Measurements from ENCODE around the gene LNP1.
"Not testable (repeated sequence)": the region's sequence is repeated elsewhere in the genome, so short reads cannot be mapped to it uniquely, and the experiment has no call there.

LNP1 gene

DNA sequence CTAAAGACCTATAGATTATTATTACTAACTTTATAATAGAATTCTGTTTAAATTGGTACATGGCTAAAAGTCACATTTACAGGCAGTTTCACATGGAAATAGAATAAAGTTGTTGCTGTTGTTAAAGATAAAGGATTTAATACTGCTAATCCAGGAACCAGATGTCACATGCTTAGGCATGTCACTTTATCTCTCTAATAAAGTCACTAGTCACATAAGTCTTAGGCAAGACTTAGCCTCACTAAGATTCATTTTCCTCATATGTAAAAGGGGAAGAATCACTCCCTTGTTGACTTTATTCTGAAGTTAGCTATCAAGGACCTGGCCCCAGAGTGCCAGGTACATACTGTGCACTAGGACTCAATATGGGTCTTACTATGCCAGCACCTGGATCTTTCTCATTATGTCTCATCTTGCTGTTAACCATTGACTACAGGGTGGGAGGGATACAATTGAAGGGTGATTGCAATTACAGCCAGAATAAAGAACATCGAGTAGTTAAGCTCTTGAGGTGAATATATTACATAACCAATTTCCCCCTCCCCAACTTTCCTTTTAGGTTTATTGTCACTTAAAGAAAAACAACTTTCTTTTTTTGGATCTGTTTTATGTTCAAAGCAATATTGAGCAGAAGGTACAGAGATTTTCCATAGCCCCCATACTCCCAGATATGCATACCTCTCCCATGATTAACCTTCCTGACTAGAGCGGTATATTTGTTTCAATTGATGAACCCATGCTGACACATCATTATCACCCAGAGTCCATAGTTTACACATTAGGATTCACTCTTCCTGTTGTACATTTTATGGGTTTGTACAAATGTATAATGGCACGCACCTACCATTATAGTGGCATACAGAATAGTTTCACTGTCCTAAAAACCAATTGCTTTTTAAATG is 36.6 kb downstream of the LNP1 start:
- DNase-seq: no peak

GRCh38 chr3:100438623-100438974 is 37.3 kb downstream of the LNP1 start:
- no peak for DNase-seq

DNA sequence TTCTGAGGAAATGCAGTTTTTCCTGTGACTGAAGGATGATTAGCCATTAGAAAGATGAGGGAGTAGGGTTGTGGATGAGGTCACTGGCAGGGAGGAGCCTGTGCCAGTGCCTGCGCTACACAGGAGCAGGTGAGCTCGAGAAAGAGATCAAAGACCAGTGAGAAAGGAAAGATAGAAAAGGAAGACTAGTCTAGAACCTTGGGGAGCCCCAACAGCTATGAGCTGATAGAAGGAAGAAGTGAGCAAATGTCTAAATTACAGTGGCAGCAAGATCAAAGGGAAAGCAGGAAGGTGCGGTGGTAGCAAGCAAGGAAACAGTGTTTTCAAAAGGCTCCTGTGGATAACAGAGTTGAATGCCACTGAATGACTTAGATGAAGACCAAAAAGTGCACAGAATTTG is 39.6 kb downstream of the LNP1 start:
- DNase-seq: no peak

GRCh38 chr3:100443690-100444089 is 42.4 kb downstream of the LNP1 start:
- no peak for DNase-seq

DNA sequence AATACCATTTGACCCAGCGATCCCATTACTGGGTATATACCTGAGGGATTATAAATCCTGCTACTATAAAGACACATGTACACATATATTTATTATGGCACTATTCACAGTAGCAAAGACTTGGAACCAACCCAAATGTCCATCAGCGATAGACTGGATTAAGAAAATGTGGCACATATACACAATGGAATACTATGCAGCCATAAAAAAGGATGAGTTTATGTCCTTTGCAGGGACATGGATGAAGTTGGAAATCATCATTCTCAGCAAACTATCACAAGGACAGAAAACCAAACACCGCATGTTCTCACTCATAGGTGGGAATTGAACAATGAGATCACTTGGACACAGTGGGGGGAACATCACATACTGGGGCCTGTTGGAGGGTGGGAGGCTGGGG is 45.7 kb downstream of the LNP1 start:
- not testable (repeated sequence) for DNase-seq

DNA sequence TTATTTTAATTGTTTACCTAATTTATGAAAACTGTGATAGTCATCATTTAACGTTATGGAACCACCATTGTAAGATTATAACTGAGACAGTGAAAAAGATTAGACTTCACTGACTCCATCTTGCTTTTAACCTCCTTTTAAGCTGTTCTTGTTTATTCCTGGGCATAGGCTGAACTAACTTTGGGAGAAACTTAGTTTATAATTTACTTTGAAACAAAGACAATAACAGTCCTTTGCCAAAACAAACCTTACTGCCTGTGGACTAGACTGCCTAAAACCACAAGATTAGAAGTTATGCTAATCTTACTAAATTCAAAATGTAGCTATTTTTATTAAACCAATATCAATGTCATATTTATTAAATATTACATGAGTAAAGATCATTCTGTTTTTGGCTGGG is 46.7 kb downstream of the LNP1 start:
- no peak for DNase-seq

GRCh38 chr3:100449214-100449613 is 47.9 kb downstream of the LNP1 start:
- DNase-seq: no peak

- no peak for DNase-seq
Measured at GRCh38 chr3:100454677-100455076, 53.3 kb downstream of the LNP1 start.

GRCh38 chr3:100455841-100456550 is 54.7 kb downstream of the LNP1 start:
- DNase-seq: peak in 1 of 5 experiments; percentile 8

DNA sequence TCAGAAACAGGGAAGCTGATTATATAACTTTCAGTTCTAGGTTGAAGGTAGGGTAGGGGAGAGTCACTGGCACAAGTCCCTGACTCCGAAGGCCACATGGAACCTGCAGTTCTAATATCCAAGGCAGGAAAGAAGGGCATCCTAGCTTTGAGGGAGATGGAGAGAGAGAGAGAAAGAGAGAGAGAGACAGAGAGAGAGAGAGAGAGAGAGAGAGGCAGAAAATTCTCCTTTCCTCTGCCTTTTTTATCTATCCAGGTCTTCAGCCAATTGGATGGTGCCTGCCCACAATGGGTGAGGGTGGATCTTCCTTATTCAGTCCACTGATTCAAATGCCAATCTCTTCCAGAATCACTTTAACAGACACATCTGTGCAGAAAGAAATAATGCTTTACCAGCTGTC is 55.4 kb downstream of the LNP1 start:
- no peak for DNase-seq

GRCh38 chr3:100457811-100458210 is 56.5 kb downstream of the LNP1 start:
- no peak for DNase-seq

DNA sequence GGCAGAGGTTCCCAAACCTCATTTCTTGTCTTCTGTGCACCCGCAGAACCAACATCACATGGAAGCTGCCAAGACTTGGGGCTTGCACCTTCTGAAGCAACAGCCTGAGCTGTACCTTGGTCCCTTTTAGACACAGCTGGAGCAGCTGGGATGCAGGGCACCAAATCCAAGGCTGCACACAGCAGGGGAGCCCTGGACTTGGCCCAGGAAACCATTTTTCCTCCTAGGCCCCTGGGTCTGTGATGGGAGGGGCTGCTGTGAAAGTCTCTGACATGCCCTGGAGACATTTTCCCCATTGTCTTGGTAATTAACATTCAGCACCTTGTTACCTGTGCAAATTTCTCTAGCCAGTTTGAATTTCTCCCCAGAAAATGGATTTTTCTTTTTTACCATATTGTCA is 57.5 kb downstream of the LNP1 start:
- DNase-seq: no peak

- peak in 1 of 5 experiments; percentile 57 for DNase-seq
Measured at GRCh38 chr3:100463002-100463401, 61.7 kb downstream of the LNP1 start.

DNA sequence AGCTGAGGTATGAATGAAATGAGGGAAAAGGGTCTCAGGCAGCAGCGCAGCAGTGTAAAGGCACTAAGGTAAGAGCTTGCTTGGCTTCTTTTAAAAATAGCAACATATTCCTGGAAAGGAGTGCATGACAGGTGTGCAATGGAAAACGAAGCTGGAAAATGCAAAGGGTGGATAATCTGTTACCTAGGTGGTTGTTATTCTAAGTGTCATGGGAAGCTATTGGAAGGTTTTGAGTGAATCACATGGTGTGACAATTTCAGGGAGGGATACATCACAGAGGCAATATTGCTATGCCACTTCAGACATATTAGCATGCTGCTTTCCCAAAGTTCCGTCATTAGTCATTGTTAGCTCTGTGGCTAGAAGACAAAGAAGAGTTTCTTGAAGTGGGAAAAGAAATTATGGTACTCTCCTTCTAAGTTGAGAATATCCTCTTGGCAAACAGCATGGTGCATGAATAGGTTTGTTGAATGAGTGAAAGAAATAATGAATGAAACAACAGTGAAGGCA is 62.4 kb downstream of the LNP1 start:
- DNase-seq: no peak

DNA sequence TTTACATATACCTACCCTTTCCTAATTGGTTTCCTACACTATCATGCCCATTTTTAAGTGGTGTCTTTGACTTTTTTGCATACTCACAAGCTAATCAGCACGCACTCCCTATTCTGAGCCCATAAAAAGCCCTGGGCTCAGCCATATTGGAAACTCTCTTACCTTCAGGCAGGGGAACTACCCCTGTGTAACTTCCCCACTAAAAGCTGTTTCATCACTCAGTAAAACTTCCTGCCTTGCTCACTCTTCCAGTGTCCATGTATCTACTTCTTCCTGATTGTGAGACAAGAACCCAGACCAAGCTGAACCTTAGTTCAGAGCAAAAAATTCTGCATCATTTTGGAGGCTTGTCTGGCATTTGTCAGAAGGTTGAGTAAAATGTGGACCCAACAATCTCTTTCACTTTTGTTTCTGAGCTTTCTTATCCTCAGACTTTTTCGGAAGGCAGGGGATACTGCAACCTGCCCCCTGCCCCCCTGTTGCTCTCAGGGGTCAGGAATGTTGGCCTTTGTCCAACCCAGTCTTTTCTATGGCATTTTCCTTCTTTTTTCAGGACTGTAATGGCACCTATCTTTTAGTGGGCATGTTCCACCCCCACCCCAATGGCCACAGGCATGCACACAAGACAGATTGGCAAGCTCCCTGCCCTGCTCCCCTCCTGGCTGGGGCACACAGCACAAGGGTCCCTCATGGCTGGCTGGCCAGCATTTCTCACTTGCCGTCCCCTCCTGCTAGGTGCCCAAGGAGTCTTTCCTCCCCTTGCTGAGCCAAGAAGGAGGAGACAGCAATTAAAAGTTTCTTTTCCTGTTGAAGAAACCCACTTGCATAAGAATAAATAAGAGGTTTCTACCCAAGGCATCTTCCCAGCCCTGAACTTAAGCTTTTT is 64.8 kb downstream of the LNP1 start:
- peak in 1 of 5 experiments; percentile 31 for DNase-seq

DNA sequence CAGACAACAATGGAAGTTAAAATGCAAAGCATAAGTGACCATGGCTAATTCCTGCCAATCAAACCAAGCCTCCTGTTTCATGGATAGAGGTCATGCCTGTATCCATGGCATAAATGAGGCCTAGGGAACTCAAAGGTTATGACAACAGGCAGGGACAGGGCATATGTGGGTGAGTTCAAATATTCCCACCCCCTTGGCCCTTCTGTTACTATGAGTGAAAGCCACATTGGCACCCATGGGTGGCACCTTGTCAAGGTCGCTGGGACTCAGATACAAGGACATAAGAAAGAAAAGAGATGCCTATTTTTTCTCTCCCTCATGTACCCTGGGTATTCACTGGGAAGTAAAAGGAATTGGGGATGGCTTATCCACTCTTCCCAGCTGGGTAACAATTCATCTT is 65.8 kb downstream of the LNP1 start:
- DNase-seq: no peak

- DNase-seq: no peak
Measured at GRCh38 chr3:100468676-100469075, 67.3 kb downstream of the LNP1 start.

- DNase-seq: no peak
Measured at GRCh38 chr3:100470951-100471350, 69.6 kb downstream of the LNP1 start.

- DNase-seq: no peak
Measured at GRCh38 chr3:100471444-100471843, 70.1 kb downstream of the LNP1 start.

DNA sequence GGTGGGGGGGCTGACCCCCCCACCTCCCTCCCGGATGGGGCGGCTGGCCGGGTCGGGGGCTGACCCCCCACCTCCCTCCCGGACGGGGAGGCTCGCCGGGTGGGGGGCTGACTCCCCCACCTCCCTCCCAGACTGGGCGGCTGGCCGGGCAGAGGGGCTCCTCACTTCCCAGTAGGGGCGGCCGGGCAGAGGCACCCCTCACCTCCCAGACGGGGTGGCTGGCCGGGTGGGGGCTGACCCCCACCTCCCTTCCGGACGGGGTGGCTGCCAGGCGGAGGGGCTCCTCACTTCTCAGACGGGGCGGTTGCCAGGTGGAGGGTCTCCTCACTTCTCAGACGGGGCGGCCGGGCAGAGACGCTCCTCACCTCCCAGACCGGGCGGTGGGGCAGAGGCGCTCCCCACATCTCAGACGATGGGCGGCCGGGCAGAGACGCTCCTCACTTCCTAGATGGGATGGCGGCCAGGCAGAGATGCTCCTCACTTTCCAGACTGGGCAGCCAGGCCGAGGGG is 76.6 kb downstream of the LNP1 start:
- DNase-seq: not testable (repeated sequence)

- not testable (repeated sequence) for DNase-seq
Measured at GRCh38 chr3:100478521-100478920, 77.2 kb downstream of the LNP1 start.

DNA sequence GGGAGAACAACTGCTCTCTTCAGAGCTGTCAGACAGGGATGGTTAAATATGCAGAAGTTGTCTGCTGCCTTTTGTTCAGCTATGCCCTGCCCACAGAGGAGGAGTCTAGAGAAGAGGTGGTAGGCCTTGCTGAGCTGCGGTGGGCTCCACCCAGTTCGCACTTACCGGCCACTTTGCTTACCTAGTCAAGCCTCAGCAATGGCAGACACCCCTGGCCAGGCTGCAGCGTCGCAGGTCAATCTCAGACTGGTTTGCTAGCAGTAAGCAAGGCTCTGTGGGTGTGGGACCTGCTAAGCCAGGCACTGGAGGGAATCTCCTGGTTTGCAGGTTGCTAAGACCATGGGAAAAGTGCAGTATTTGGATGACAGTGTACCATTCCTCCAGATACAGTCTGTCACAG is 78.7 kb downstream of the LNP1 start:
- no peak for DNase-seq

DNA sequence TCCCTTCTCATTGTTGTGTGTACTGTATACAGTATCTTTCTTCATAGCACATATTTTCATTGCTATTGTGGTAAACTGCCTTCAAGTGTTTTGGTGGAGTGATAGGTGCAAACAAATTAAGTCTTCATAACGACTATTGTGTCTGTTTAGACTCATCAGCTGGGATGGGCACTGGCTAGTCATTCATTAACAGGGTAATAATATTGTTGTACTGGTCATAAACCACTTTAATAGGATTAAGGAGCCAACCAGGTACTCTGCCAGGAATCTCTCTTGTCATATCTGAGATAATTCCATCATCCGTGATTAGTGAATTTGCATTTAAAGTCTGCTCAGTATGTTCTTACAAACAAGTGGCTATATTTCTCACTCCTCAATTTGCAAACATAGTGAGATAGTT is 80.8 kb downstream of the LNP1 start:
- no peak for DNase-seq
